HG02938 (cell line): ENCODE measurements around the gene ETF1.
A peak's percentile ranks its signal among the peaks of the same experiment; 100 is the strongest.
"Not testable (repeated sequence)": the region's sequence is repeated elsewhere in the genome, so short reads cannot be mapped to it uniquely, and the experiment has no call there.

Source experiments
- ATAC-seq: cut with Tn5 transposase; IDR thresholded peaks from one replicate; pipeline ENCODE4 v1.9.1; 2021; ENCODE audit warnings: mild to moderate bottlenecking, moderate library complexity; ENCODE audit not compliant: unreplicated experiment

Gene ETF1

GRCh38 chr5:138492560-138493045, 50.4 kb downstream of the ETF1 start:
- no peak for ATAC-seq

- ATAC-seq = peak; percentile 94
Observed at GRCh38 chr5:138491669-138492559, 51.1 kb downstream of the ETF1 start.

GRCh38 chr5:138491284-138491648, 51.8 kb downstream of the ETF1 start:
- no peak for ATAC-seq

GRCh38 chr5:138490648-138491283, 52.3 kb downstream of the ETF1 start:
- ATAC-seq = no peak

- no peak for ATAC-seq
Observed at GRCh38 chr5:138489683-138490061, 53.4 kb downstream of the ETF1 start.

GRCh38 chr5:138488481-138488945, 54.5 kb downstream of the ETF1 start:
- ATAC-seq = no peak

- ATAC-seq = no peak
Observed at GRCh38 chr5:138482638-138483037, 60.4 kb downstream of the ETF1 start.

- ATAC-seq = no peak
Observed at GRCh38 chr5:138476918-138477317, 66.1 kb downstream of the ETF1 start.

GRCh38 chr5:138473151-138473550, 69.9 kb downstream of the ETF1 start:
- ATAC-seq = not testable (repeated sequence)

- no peak for ATAC-seq
Observed at GRCh38 chr5:138472353-138472752, 70.7 kb downstream of the ETF1 start.

GRCh38 chr5:138471052-138471361, 72.0 kb downstream of the ETF1 start:
- ATAC-seq = no peak

- no peak for ATAC-seq
Observed at GRCh38 chr5:138470322-138471051, 72.5 kb downstream of the ETF1 start.

- no peak for ATAC-seq
Observed at GRCh38 chr5:138469540-138470321, 73.3 kb downstream of the ETF1 start.

GRCh38 chr5:138468966-138469539, 74.0 kb downstream of the ETF1 start:
- ATAC-seq = no peak

- no peak for ATAC-seq
Observed at GRCh38 chr5:138468133-138468965, 74.7 kb downstream of the ETF1 start.

GRCh38 chr5:138467711-138468132, 75.3 kb downstream of the ETF1 start:
- ATAC-seq = no peak

- no peak for ATAC-seq
Observed at GRCh38 chr5:138466900-138467710, 75.9 kb downstream of the ETF1 start.

- ATAC-seq = no peak
Observed at GRCh38 chr5:138466125-138466899, 76.7 kb downstream of the ETF1 start.
